ENCODE data around the gene BTBD3. TPM values are rescaled to one million over a fixed set of nuclear protein-coding genes. Genes with fewer than 3 reads are reported as not detected.

Gene BTBD3
- total and polyA plus RNA-seq, 4 donors, result 5.1 to 25.6 (median 17.3) TPM

DNA sequence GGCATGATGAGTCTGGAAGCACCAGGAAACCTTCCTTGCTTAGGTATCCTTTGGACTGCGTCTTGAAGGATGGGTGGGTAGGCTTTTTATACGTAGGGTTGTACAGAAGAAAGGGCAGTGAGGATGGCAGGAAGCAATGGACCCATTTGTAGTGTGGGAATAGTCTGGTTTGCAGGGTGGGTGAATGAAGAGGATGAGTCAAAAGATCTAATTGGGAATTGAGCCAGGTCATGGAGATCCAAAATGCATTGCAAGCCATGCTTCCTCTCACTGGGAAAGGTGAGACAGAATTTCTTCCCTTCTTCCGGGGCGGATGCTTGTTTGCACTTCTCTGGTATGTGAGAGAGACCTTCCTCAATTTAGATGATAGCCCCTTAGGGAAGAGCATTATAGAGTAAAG lies 10.1 kb upstream of the BTBD3 start:
- Histone ChIP-seq H3K9me3 (ENCODE audit: control insufficient read depth, low read length) (no peaks in the 10 kb centered on the region), H3K36me3 (ENCODE audit: control insufficient read depth in 1 of 2, insufficient read depth in 2 of 2, low read length in 1 of 2) (no peaks in the 10 kb centered on the region), H3K4me3 (ENCODE audit: low read length in 2 of 2) (no peak overlapping the region), H3K27ac (ENCODE audit: low read depth in 1 of 2, low read length in 2 of 2) (no peak overlapping the region), H3K4me1 (ENCODE audit: control insufficient read depth in 1 of 2, insufficient read depth in 2 of 2, low read length in 2 of 2) (no peaks in the 10 kb centered on the region), H3K27me3 (ENCODE audit: control insufficient read depth in 1 of 2, insufficient read depth in 2 of 2, low read length in 1 of 2) (no peaks in the 10 kb centered on the region)
- 97 to 99% methylated on average over 4 of the region's 4 CpGs for WGBS, 2 donors
- DNase-seq (no peak), ATAC-seq (ENCODE audit: low FRiP score) (no peak)
- intact Hi-C loops (cut with DNase I), result no loop called here

DNA sequence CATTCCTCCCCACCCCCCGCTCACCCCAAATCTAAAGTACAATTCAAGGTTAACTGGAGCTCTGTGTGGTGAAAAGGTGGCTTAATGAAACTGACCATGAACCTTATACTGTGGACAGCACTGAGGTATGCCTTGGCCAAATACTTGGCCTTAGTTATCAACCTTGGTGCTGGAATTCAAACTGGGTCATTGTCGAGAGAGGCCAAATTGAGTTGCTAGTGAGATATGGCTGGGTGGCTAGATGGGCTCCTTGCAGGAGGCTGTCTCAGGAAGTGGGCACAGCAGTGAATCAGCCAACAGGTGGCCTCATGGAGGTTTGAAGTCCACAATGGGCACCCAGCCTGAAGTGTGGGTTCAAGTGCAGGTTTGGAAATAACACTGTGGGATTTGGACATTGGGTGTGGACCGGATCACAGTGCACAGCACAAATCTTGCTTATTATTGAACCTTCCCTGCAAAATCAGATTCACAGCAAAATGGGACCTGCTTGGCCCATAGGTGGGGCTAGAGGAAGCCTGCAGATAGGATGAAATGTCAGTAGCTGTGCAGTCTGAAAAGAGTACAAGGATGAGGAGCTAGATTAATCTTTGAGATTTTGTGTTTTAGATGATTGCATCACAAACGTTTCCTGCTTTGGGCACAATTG lies 5.6 kb upstream of the BTBD3 start:
- Histone ChIP-seq H3K4me3 (ENCODE audit: low read length in 2 of 2) (no peak overlapping the region), H3K27me3 (ENCODE audit: control insufficient read depth in 1 of 2, insufficient read depth in 2 of 2, low read length in 1 of 2) (no peaks in the 10 kb centered on the region), H3K4me1 (ENCODE audit: control insufficient read depth in 1 of 2, insufficient read depth in 2 of 2, low read length in 2 of 2) (peaks cover 0 to 1% of the 10 kb centered on the region in 2 donors), H3K36me3 (ENCODE audit: control insufficient read depth in 1 of 2, insufficient read depth in 2 of 2, low read length in 1 of 2) (no peaks in the 10 kb centered on the region), H3K27ac (ENCODE audit: low read depth in 1 of 2, low read length in 2 of 2) (no peak overlapping the region), H3K9me3 (ENCODE audit: control insufficient read depth, low read length) (no peaks in the 10 kb centered on the region)
- DNase-seq (peak in 1 of 2 donors; percentile 36), ATAC-seq (ENCODE audit: low FRiP score) (no peak)
- 87 to 91% methylated on average over 4 of the region's 4 CpGs for WGBS, 2 donors
- intact Hi-C loops (cut with DNase I), result no loop called here

DNA sequence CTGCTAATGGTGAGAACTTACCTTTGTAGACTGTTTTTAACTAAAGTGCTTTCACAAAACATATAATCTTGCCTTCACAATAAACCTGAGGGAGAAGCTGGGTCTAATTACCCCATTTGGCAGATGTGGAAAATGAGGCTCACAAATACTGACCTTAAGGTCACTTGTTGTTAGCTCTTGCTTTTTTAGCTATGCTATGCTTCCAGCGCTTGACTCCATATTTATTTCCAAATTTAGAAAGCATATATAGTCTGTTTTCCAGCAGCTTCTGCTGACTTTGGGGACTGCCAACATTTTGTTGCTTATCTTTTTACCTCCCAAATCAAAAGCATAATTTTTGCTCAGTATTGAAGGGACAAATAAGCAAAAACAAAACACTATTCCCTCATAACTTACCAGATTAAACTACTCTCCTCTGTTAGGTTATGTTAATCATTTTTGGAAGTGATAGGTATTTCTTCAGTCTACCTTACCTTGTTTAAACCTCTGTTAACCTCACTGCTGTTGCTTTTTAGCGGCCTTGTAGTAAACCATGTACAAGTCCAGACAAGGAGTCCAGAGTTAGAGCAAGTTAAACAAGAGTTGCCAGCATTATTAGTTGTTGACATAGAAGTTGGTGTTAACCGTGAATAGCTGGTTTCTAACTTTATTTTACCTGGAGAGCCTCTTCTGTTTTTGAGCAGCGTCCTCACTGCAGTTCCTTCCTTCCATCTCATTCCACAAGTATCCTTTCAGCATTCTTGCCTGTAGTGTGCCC lies 4.9 kb upstream of the BTBD3 start:
- Histone ChIP-seq H3K4me3 (ENCODE audit: low read length in 2 of 2) (no peak overlapping the region), H3K4me1 (ENCODE audit: control insufficient read depth in 1 of 2, insufficient read depth in 2 of 2, low read length in 2 of 2) (peaks cover 0 to 1% of the 10 kb centered on the region in 2 donors), H3K27ac (ENCODE audit: low read depth in 1 of 2, low read length in 2 of 2) (no peak overlapping the region), H3K36me3 (ENCODE audit: control insufficient read depth in 1 of 2, insufficient read depth in 2 of 2, low read length in 1 of 2) (no peaks in the 10 kb centered on the region), H3K27me3 (ENCODE audit: control insufficient read depth in 1 of 2, insufficient read depth in 2 of 2, low read length in 1 of 2) (no peaks in the 10 kb centered on the region), H3K9me3 (ENCODE audit: control insufficient read depth, low read length) (no peaks in the 10 kb centered on the region)
- DNase-seq, result no peak
- WGBS, 2 donors, result 86 to 90% methylated on average over 4 of the region's 4 CpGs
- intact Hi-C loops (cut with DNase I), result no loop called here
- ATAC-seq (ENCODE audit: low FRiP score), result no peak

DNA sequence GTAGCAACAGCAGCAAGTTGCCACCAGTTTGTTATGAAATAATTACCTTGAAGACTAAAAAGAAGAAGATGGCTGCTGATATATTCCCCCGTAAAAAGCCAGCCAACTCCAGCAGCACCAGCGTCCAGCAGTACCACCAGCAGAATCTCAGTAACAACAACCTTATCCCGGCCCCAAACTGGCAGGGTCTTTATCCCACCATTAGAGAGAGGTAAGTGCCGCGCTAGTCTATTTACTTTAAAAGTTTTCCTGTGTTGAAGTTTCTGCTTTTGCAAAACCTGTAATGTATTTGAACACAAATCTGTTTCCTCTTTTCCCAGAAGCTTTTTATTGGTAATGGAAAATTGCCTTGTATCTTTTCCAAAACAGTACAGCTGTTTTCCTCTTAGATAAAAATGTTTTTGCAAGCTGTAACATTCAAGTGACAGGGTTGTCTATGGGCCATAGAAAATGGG lies 725 bp downstream of the BTBD3 start:
- WGBS, 2 donors, result 4 to 7% methylated on average over 5 of the region's 5 CpGs
- no peaks in the 10 kb centered on the region for H3K27me3 ChIP-seq (ENCODE audit: control insufficient read depth in 1 of 2, insufficient read depth in 2 of 2, low read length in 1 of 2)
- DNase-seq, result no peak
- intact Hi-C loops (cut with DNase I), result no loop called here
- peak overlapping the region; percentile 11 to 79 for H3K4me3 ChIP-seq (ENCODE audit: low read length in 2 of 2)
- no peaks in the 10 kb centered on the region for H3K9me3 ChIP-seq (ENCODE audit: control insufficient read depth, low read length)
- ATAC-seq (ENCODE audit: low FRiP score), result no peak
- H3K27ac ChIP-seq (ENCODE audit: low read depth in 1 of 2, low read length in 2 of 2), result no peak overlapping the region
- no peaks in the 10 kb centered on the region for H3K4me1 ChIP-seq (ENCODE audit: control insufficient read depth in 1 of 2, insufficient read depth in 2 of 2, low read length in 2 of 2)
- H3K36me3 ChIP-seq (ENCODE audit: control insufficient read depth in 1 of 2, insufficient read depth in 2 of 2, low read length in 1 of 2), result peaks cover 0 to 9% of the 10 kb centered on the region in 2 donors

DNA sequence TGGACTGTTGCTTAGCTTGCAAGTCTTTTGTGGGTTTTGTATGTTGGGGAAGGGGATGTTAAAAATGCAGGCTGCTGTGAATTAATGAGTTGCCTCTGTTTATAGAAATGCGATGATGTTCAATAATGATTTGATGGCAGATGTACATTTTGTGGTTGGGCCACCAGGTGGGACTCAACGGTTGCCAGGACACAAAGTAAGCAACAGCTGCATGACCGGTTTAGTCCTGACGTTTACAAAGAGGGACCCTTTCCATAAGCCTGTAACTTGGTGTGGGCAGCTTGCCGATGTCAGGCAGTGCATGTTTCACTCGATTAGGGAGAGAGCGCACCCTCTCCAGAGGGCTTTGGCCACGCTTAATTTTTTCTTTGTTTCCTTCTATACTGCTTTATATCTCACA lies 1.3 kb downstream of the BTBD3 start:
- no peaks in the 10 kb centered on the region for H3K4me1 ChIP-seq (ENCODE audit: control insufficient read depth in 1 of 2, insufficient read depth in 2 of 2, low read length in 2 of 2)
- no peak for DNase-seq

DNA sequence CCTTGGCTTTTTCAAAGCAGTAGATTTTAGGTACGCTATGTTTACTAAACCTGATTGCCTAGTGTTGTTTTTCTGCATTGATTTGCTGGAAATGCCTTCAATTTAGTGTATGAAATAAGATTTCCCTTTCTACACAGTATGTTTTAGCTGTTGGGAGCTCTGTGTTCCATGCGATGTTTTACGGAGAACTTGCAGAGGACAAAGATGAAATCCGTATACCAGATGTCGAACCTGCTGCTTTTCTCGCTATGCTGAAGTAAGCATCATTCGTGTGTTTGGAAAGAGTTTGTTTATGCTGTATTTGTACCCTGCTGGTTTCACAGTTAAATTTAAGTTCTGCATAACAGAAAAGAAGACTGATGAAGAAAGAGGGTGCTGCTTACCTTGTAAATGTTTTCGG lies 1.9 kb downstream of the BTBD3 start:
- DNase-seq, result no peak
- Histone ChIP-seq H3K36me3 (ENCODE audit: control insufficient read depth in 1 of 2, insufficient read depth in 2 of 2, low read length in 1 of 2) (peaks cover 0 to 9% of the 10 kb centered on the region in 2 donors), H3K9me3 (ENCODE audit: control insufficient read depth, low read length) (no peaks in the 10 kb centered on the region), H3K4me1 (ENCODE audit: control insufficient read depth in 1 of 2, insufficient read depth in 2 of 2, low read length in 2 of 2) (no peaks in the 10 kb centered on the region), H3K27ac (ENCODE audit: low read depth in 1 of 2, low read length in 2 of 2) (no peak overlapping the region), H3K4me3 (ENCODE audit: low read length in 2 of 2) (no peak overlapping the region), H3K27me3 (ENCODE audit: control insufficient read depth in 1 of 2, insufficient read depth in 2 of 2, low read length in 1 of 2) (no peaks in the 10 kb centered on the region)
- 92% methylated on average over 8 of the region's 8 CpGs for WGBS, 2 donors
- ATAC-seq (ENCODE audit: low FRiP score), result no peak
- intact Hi-C loops (cut with DNase I), result no loop called here

More for the DNA sequence above, 1.3 kb downstream of the BTBD3 start:
- ATAC-seq (ENCODE audit: low FRiP score), result no peak
- Histone ChIP-seq H3K9me3 (ENCODE audit: control insufficient read depth, low read length) (no peaks in the 10 kb centered on the region), H3K27ac (ENCODE audit: low read depth in 1 of 2, low read length in 2 of 2) (no peak overlapping the region), H3K27me3 (ENCODE audit: control insufficient read depth in 1 of 2, insufficient read depth in 2 of 2, low read length in 1 of 2) (no peaks in the 10 kb centered on the region), H3K36me3 (ENCODE audit: control insufficient read depth in 1 of 2, insufficient read depth in 2 of 2, low read length in 1 of 2) (peaks cover 0 to 9% of the 10 kb centered on the region in 2 donors), H3K4me3 (ENCODE audit: low read length in 2 of 2) (peak overlapping the region in 1 of 2 donors; percentile 30)
- intact Hi-C loops (cut with DNase I), result no loop called here
- WGBS, 2 donors, result 39 to 41% methylated on average over 8 of the region's 8 CpGs

DNA sequence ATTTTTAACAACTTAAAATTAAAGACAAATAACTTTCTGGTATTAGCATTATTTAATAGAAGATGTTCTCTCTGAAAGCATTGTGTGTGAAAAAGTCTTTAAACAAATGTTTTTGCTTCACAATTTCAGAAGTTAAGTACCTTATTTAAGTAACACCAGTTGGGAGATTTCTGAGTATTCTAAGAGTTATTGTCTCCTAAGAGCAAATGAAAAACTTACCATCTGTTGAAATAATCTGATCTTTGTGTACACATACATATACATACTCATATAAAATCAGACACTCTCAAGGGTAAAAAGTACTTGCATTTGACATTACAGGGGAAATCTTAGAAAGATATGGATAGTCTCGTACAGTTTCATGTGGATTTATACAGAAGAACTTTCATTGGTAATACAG lies 2.4 kb downstream of the BTBD3 start:
- WGBS, 2 donors, result 95% methylated on average over 1 of the region's 1 CpG

DNA sequence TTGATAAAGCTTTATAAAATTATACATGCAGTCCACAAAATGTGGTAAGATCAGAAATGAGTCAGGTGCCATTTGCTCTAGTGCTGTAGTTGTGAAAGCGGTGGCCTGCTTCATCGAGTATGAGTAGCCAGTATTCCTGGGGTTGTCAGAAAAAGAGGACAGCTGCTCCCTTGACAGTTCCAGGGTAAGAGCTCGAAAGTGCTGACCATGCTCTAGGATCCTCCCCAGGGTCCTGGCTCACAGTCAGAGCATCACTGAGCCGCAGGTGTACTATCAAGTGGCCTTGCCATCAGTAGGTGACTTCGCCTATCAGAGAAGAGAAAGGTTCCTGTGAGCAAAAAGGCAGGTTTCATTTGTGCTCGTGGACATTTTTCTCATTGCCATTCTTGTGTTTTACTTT lies 3.6 kb downstream of the BTBD3 start:
- DNase-seq, result no peak
- Histone ChIP-seq H3K4me1 (ENCODE audit: control insufficient read depth in 1 of 2, insufficient read depth in 2 of 2, low read length in 2 of 2) (no peaks in the 10 kb centered on the region), H3K36me3 (ENCODE audit: control insufficient read depth in 1 of 2, insufficient read depth in 2 of 2, low read length in 1 of 2) (peaks cover 0 to 9% of the 10 kb centered on the region in 2 donors), H3K4me3 (ENCODE audit: low read length in 2 of 2) (no peak overlapping the region), H3K9me3 (ENCODE audit: control insufficient read depth, low read length) (no peaks in the 10 kb centered on the region), H3K27ac (ENCODE audit: low read depth in 1 of 2, low read length in 2 of 2) (no peak overlapping the region), H3K27me3 (ENCODE audit: control insufficient read depth in 1 of 2, insufficient read depth in 2 of 2, low read length in 1 of 2) (no peaks in the 10 kb centered on the region)
- ATAC-seq (ENCODE audit: low FRiP score), result no peak
- intact Hi-C loops (cut with DNase I), result no loop called here
- 94 to 95% methylated on average over 6 of the region's 6 CpGs for WGBS, 2 donors

More for the DNA sequence above, 2.4 kb downstream of the BTBD3 start:
- no peak overlapping the region for H3K4me3 ChIP-seq (ENCODE audit: low read length in 2 of 2)
- intact Hi-C loops (cut with DNase I), result no loop called here
- peaks cover 0 to 9% of the 10 kb centered on the region in 2 donors for H3K36me3 ChIP-seq (ENCODE audit: control insufficient read depth in 1 of 2, insufficient read depth in 2 of 2, low read length in 1 of 2)
- H3K27ac ChIP-seq (ENCODE audit: low read depth in 1 of 2, low read length in 2 of 2), result no peak overlapping the region
- H3K4me1 ChIP-seq (ENCODE audit: control insufficient read depth in 1 of 2, insufficient read depth in 2 of 2, low read length in 2 of 2), result no peaks in the 10 kb centered on the region
- DNase-seq (no peak), ATAC-seq (ENCODE audit: low FRiP score) (no peak)
- no peaks in the 10 kb centered on the region for H3K9me3 ChIP-seq (ENCODE audit: control insufficient read depth, low read length)
- H3K27me3 ChIP-seq (ENCODE audit: control insufficient read depth in 1 of 2, insufficient read depth in 2 of 2, low read length in 1 of 2), result no peaks in the 10 kb centered on the region

DNA sequence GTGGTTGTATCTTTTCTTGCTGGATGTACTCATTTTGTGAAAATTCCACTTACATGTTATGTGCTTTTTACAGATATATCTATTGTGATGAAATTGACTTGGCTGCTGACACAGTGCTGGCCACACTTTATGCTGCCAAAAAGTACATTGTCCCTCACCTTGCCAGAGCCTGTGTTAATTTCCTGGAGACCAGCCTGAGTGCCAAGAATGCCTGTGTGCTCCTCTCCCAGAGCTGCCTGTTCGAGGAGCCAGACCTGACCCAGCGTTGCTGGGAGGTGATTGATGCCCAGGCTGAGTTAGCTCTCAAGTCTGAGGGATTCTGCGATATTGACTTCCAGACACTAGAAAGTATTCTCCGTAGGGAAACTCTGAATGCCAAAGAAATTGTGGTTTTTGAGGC lies 4.9 kb downstream of the BTBD3 start:
- Histone ChIP-seq H3K4me3 (ENCODE audit: low read length in 2 of 2) (no peak overlapping the region), H3K9me3 (ENCODE audit: control insufficient read depth, low read length) (no peaks in the 10 kb centered on the region), H3K36me3 (ENCODE audit: control insufficient read depth in 1 of 2, insufficient read depth in 2 of 2, low read length in 1 of 2) (peaks cover 0 to 9% of the 10 kb centered on the region in 2 donors), H3K27ac (ENCODE audit: low read depth in 1 of 2, low read length in 2 of 2) (no peak overlapping the region), H3K4me1 (ENCODE audit: control insufficient read depth in 1 of 2, insufficient read depth in 2 of 2, low read length in 2 of 2) (no peaks in the 10 kb centered on the region), H3K27me3 (ENCODE audit: control insufficient read depth in 1 of 2, insufficient read depth in 2 of 2, low read length in 1 of 2) (no peaks in the 10 kb centered on the region)
- intact Hi-C loops (cut with DNase I), result no loop called here
- ATAC-seq (ENCODE audit: low FRiP score) (no peak), DNase-seq (no peak)
- WGBS, 2 donors, result 68 to 69% methylated on average over 4 of the region's 4 CpGs
